ENCODE measurements around the gene CNEP1R1. TPM values are rescaled to one million over a fixed set of nuclear protein-coding genes. Genes with fewer than 3 reads are reported as not detected.

Gene CNEP1R1
- total and polyA plus RNA-seq, 2 of the 8 experiments (the other 6 are each of a cell fraction or from before 2014, with no cell fraction given) = 10.6 to 13.6 TPM

- no peak overlapping the region for H3K23ac ChIP-seq (ENCODE audit: insufficient read length)
- H3K4me2 ChIP-seq (ENCODE audit: insufficient read depth in 1 of 2, low read depth in 2 of 2, low read length in 2 of 2) = peak overlapping the region; percentile 82 to 94; a peak in 3 of 4 replicates
- H4K5ac ChIP-seq (ENCODE audit: insufficient read length, low read depth, low read length) = no peak overlapping the region
- H3K56ac ChIP-seq (replicated peaks; ENCODE audit: insufficient read length, low read depth, low read length) = no peak overlapping the region
- H3K27me3 ChIP-seq (replicated peaks in 1 of 4; ENCODE audit: control insufficient read depth in 3 of 4, extremely low read depth in 1 of 4, insufficient read depth in 3 of 4, low read length in 3 of 4) = no peaks in the 10 kb centered on the region
- H3K79me2 ChIP-seq (ENCODE audit: control insufficient read depth in 1 of 2, insufficient read depth in 2 of 2, low read length in 2 of 2) = peaks cover 0 to 18% of the 10 kb centered on the region in 2 experiments; a peak in 2 of 4 replicates
- H3K18ac ChIP-seq (ENCODE audit: extremely low read depth, low read length) = no peak overlapping the region
- H2BK120ac ChIP-seq (replicated peaks; ENCODE audit: low read depth, low read length) = no peak overlapping the region
- H2BK12ac ChIP-seq (ENCODE audit: low read depth, low read length) = no peak overlapping the region
- H3K79me1 ChIP-seq (ENCODE audit: low read depth, low read length) = no peaks in the 10 kb centered on the region
- no peak overlapping the region for H4K91ac ChIP-seq (replicated peaks; ENCODE audit: insufficient read length, low read length)
- 0 out of 2 replicates have a peak overlapping the region, but pooled peaks have one; percentile 93 for H2BK20ac ChIP-seq (ENCODE audit: low read length)
- POLR2A ChIA-PET (ENCODE audit: partially characterized antibody) = interaction anchor here (1.3 kb wide), 1 partner anchor 40 kb away, joined by 5 read pairs; the partner anchor contains the start of gene CNEP1R1
- no peak for TF ChIP-seq TEAD4 (IDR thresholded peaks at IDR 0.05; ENCODE audit: low read depth, low read length)
- no peak for TF ChIP-seq JUND (IDR thresholded peaks at IDR 0.05; ENCODE audit: low read length)
- no peak for TF ChIP-seq NRF1 (IDR thresholded peaks at IDR 0.05; ENCODE audit: low read depth, low read length)
- no peak for TF ChIP-seq RBBP5 (IDR thresholded peaks at IDR 0.05; ENCODE audit: borderline replicate concordance, low read depth, low read length)
- no peak for TF ChIP-seq SIN3A (conservative IDR thresholded peaks at IDR 0.05 in 1 of 2, IDR thresholded peaks at IDR 0.05 in 1 of 2; ENCODE audit: low read depth in 1 of 2, low read length in 2 of 2)
- no peak for TF ChIP-seq BACH1 (IDR thresholded peaks at IDR 0.05; ENCODE audit: low read length)
- peaks cover 0 to 2% of the 10 kb centered on the region in 2 experiments for H4K20me1 ChIP-seq (replicated peaks in 1 of 2; ENCODE audit: control insufficient read depth in 1 of 2, insufficient read depth in 2 of 2, low read length in 2 of 2)
- no peak overlapping the region for H2BK5ac ChIP-seq (ENCODE audit: low read depth, low read length)
- peak overlapping the region; percentile 11 to 77 (median 20); a peak in 4 of 8 replicates for H3K4me3 ChIP-seq (ENCODE audit: extremely low read depth in 1 of 4, insufficient read depth in 2 of 4, low read depth in 3 of 4, low read length in 4 of 4)
- no peak for FAIRE-seq
- no peak overlapping the region for H3K9ac ChIP-seq (replicated peaks in 1 of 4; ENCODE audit: extremely low read depth in 1 of 4, low read depth in 3 of 4, low read length in 3 of 4)
- H3K4ac ChIP-seq (replicated peaks; ENCODE audit: insufficient read length, low read depth, low read length) = no peak overlapping the region
- H3K27ac ChIP-seq (ENCODE audit: low read depth, low read length) = no peak overlapping the region
- 75% methylated on average over 8 of the region's 8 CpGs; no CpG with 5 or more reads in 1 of the 2 experiments for WGBS, 2 experiments (ENCODE audit: extremely low coverage in 1 of 2, insufficient coverage in 1 of 2, insufficient read length in 1 of 2, insufficient replicate concordance in 2 of 2, low coverage in 1 of 2, low lambda C conversion rate in 2 of 2, missing lambda C conversion rate in 1 of 2)
- H3K36me3 ChIP-seq (ENCODE audit: control insufficient read depth in 2 of 4, insufficient read depth in 4 of 4, low read length in 3 of 4) = peaks cover 2 to 16% (median 11%) of the 10 kb centered on the region in 4 experiments; a peak in 4 of 8 replicates
- H2AFZ ChIP-seq (ENCODE audit: low read length) = peak overlapping the region; percentile 78; the same call in 1 of the 2 replicates
- no peak overlapping the region for H2BK15ac ChIP-seq (ENCODE audit: low read length)
- peak overlapping the region; percentile 62; the same call in 1 of the 2 replicates for H4K8ac ChIP-seq (ENCODE audit: extremely low read depth, insufficient read depth, low read length)
- no peak overlapping the region for H3K14ac ChIP-seq (ENCODE audit: insufficient read length)
- no peaks in the 10 kb centered on the region for H3K9me3 ChIP-seq (ENCODE audit: insufficient read depth in 2 of 2, low read depth in 1 of 2, low read length in 1 of 2)
- CTCF ChIA-PET (ENCODE audit: partially characterized antibody) = interaction anchor here (4.5 kb wide), 1 partner anchor 41 kb away, joined by 26 read pairs; the partner anchor contains the start of gene CNEP1R1
- H2AK5ac ChIP-seq (ENCODE audit: low read depth, low read length) = peak overlapping the region; percentile 1; the same call in 1 of the 2 replicates
- peaks cover 0 to 9% (median 3%) of the 10 kb centered on the region in 4 experiments; a peak in 5 of 7 replicates for H3K4me1 ChIP-seq (replicated peaks in 1 of 4; ENCODE audit: control insufficient read depth in 3 of 4, insufficient read depth in 4 of 4, low read length in 3 of 4)
- DNase-seq (ENCODE audit: low read depth in 1 of 2, low spot score in 2 of 2) = no peak
- peaks cover 10% of the 10 kb centered on the region for H3K23me2 ChIP-seq (ENCODE audit: low read depth, low read length)
Observed at GRCh38 chr16:50065241-50065623, 40.2 kb downstream of the CNEP1R1 start.
